Central memory CD8-positive, alpha-beta T cell (primary cell): Measurements from ENCODE around the gene STK24.

Experiments used
- ATAC-seq: fragments of 150-1000 bp; cut with Tn5 transposase; replicated peaks from 2 replicates; pipeline ENCODE4 v1.10.0; 2022; ENCODE audit warnings: mild to moderate bottlenecking, moderate FRiP score, moderate number of reproducible peaks; ENCODE audit not compliant: poor library complexity, severe bottlenecking; ENCODE audit errors: extremely low read depth
- DNase-seq, 2 donors: peaks; one replicate each; pipeline ENCODE4 v3.0.0; 2021; ENCODE audit warnings: low spot score in 2 of 2
- H3K27ac Mint-ChIP-seq: one replicate; pipeline ENCODE4 v1.8.0; 2022; ENCODE audit warnings: low read depth, mild to moderate bottlenecking, moderate library complexity, mixed read lengths
- H3K27me3 Mint-ChIP-seq: one replicate; pipeline ENCODE4 v1.8.0; 2022; ENCODE audit warnings: mixed read lengths
- H3K36me3 Mint-ChIP-seq: one replicate; pipeline ENCODE4 v1.8.0; 2022; ENCODE audit warnings: mild to moderate bottlenecking, moderate library complexity, mixed read lengths; ENCODE audit not compliant: insufficient read depth
- H3K4me1 Mint-ChIP-seq: one replicate; pipeline ENCODE4 v1.8.0; 2022; ENCODE audit warnings: mixed read lengths
- H3K4me3 Mint-ChIP-seq: one replicate; pipeline ENCODE4 v1.8.0; 2022; ENCODE audit warnings: mild to moderate bottlenecking, moderate library complexity, mixed read lengths
- H3K9me3 Mint-ChIP-seq: one replicate; pipeline ENCODE4 v1.8.0; 2022; ENCODE audit warnings: mixed read lengths

The STK24 gene

GRCh38 chr13:98563071-98563470 is 13.8 kb downstream of the STK24 start:
- H3K4me1 Mint-ChIP-seq = peaks cover 76% of the 10 kb centered on the region
- peaks cover 13% of the 10 kb centered on the region for H3K36me3 Mint-ChIP-seq
- peak overlapping the region; percentile 85 for H3K4me3 Mint-ChIP-seq
- H3K9me3 Mint-ChIP-seq = no peaks in the 10 kb centered on the region
- H3K27me3 Mint-ChIP-seq = no peaks in the 10 kb centered on the region
- H3K27ac Mint-ChIP-seq = peak overlapping the region; percentile 95
- ATAC-seq = peak; percentile 81
- DNase-seq = no peak

- H3K9me3 Mint-ChIP-seq = no peaks in the 10 kb centered on the region
- peaks cover 83% of the 10 kb centered on the region for H3K4me1 Mint-ChIP-seq
- DNase-seq (no peak), ATAC-seq (no peak)
- H3K4me3 Mint-ChIP-seq = no peak overlapping the region
- peaks cover 18% of the 10 kb centered on the region for H3K36me3 Mint-ChIP-seq
- no peaks in the 10 kb centered on the region for H3K27me3 Mint-ChIP-seq
- H3K27ac Mint-ChIP-seq = no peak overlapping the region
Observed at GRCh38 chr13:98559169-98559568, 17.7 kb downstream of the STK24 start.

GRCh38 chr13:98557937-98558792 is 18.7 kb downstream of the STK24 start:
- H3K9me3 Mint-ChIP-seq = no peaks in the 10 kb centered on the region
- DNase-seq (no peak), ATAC-seq (no peak)
- peaks cover 84% of the 10 kb centered on the region for H3K4me1 Mint-ChIP-seq
- H3K36me3 Mint-ChIP-seq = peaks cover 16% of the 10 kb centered on the region
- H3K27ac Mint-ChIP-seq = peak overlapping the region; percentile 54
- no peaks in the 10 kb centered on the region for H3K27me3 Mint-ChIP-seq
- H3K4me3 Mint-ChIP-seq = peak overlapping the region; percentile 51

- peaks cover 84% of the 10 kb centered on the region for H3K4me1 Mint-ChIP-seq
- H3K4me3 Mint-ChIP-seq = peak overlapping the region; percentile 51
- H3K36me3 Mint-ChIP-seq = peaks cover 18% of the 10 kb centered on the region
- H3K27ac Mint-ChIP-seq = peak overlapping the region; percentile 54
- no peaks in the 10 kb centered on the region for H3K9me3 Mint-ChIP-seq
- H3K27me3 Mint-ChIP-seq = no peaks in the 10 kb centered on the region
- no peak for ATAC-seq
- no peak for DNase-seq
Observed at GRCh38 chr13:98556968-98557631, 19.8 kb downstream of the STK24 start.

DNA sequence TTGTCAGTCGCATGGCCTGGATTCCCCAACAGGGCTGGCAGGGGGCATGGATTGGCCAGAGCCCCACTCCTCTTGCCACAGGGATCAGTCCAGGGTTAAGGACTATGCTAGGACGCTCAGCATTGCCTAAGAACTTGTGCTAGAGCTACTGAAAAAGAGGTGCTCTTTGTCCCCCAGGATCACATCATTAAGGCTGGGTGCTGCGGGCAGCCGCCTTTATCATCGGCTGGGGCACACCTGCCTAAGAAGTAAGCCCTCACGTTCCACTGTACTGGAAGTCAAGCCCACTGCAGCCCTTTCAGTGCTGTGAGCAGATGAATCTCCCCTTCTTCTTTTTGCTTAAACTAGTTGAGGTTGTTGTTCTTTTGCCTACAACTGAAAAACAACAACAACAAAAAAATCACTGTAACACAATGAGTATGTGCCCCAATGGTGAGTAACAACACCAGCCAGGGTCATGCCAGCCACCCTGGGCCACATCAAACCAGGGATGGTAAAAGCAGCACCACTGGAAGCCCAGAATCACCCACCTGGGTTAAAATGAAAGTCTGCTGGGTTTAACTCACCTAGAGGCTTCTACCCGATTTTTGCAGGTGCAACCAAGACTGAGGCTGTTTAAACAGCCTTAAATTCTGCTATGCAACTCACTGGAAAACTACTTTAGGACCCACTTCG is 20.6 kb downstream of the STK24 start:
- Mint-ChIP-seq H3K27me3 (no peaks in the 10 kb centered on the region), H3K4me1 (peaks cover 86% of the 10 kb centered on the region), H3K36me3 (peaks cover 23% of the 10 kb centered on the region), H3K27ac (peak overlapping the region; percentile 58), H3K9me3 (no peaks in the 10 kb centered on the region), H3K4me3 (no peak overlapping the region)
- DNase-seq (no peak), ATAC-seq (no peak)

- Mint-ChIP-seq H3K27me3 (no peaks in the 10 kb centered on the region), H3K9me3 (no peaks in the 10 kb centered on the region), H3K4me3 (no peak overlapping the region), H3K27ac (peak overlapping the region; percentile 47), H3K36me3 (peaks cover 27% of the 10 kb centered on the region), H3K4me1 (peaks cover 80% of the 10 kb centered on the region)
- DNase-seq (no peak), ATAC-seq (no peak)
Observed at GRCh38 chr13:98549728-98550317, 27.1 kb downstream of the STK24 start.

DNA sequence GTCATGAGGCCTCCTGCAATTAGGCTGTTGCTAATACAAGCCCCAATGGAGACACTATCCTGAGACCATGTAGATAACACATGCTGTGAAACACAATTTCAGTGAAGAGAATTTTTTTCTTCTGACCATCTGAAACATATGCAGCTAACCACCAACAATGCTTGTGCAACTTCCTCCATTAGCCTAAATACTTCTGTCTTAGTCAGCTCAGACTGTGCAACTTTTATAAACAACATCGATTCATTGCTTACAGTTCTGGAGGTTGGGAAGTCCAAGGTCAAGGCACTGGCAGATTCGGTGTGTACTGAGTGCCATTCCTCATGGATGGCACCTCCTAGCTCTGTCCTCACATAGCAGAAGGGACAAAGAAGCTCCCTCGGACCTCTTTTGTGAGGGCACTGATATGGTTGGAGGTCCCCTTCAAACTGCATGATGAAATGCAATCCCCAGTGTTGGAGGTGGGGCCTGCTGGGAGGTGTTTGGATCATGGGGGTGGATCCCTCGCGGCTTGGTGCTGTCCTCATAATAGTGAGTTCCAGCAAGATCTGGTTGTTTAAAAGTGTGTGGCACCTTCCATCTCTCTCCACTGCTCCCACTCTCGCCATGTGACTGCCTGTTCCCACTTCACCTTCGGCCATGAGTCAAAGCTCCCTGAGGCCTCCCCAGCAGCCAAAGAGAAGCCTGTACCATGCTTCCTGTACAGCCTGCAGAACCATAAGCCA is 27.7 kb downstream of the STK24 start:
- DNase-seq (no peak), ATAC-seq (no peak)
- Mint-ChIP-seq H3K4me3 (no peak overlapping the region), H3K27ac (peak overlapping the region; percentile 47), H3K9me3 (no peaks in the 10 kb centered on the region), H3K4me1 (peaks cover 82% of the 10 kb centered on the region), H3K27me3 (no peaks in the 10 kb centered on the region), H3K36me3 (peaks cover 27% of the 10 kb centered on the region)

DNA sequence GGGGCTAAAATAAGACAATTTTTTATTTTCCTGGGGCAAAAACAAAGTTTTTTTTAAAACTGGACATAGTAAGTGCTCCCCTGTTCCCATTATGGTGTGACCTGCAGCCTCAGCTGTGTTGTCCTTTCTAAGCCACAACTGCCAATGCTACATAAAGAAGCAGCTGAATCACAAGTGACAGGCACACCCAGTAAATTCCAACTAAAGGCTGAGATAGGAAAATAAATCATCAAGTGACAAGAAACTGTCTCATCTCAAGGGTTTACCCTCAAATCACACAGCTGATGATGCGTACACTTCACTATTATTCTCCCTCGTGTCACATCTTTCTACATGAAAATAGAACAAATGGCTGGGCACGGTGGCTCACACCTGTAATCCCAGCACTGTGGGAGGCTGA is 28.7 kb downstream of the STK24 start:
- Mint-ChIP-seq H3K4me3 (no peak overlapping the region), H3K4me1 (peaks cover 82% of the 10 kb centered on the region), H3K27me3 (no peaks in the 10 kb centered on the region), H3K36me3 (peaks cover 27% of the 10 kb centered on the region), H3K27ac (no peak overlapping the region), H3K9me3 (no peaks in the 10 kb centered on the region)
- ATAC-seq (no peak), DNase-seq (no peak)

GRCh38 chr13:98547455-98547854 is 29.5 kb downstream of the STK24 start:
- DNase-seq = no peak
- H3K36me3 Mint-ChIP-seq = peaks cover 27% of the 10 kb centered on the region
- peaks cover 83% of the 10 kb centered on the region for H3K4me1 Mint-ChIP-seq
- no peak overlapping the region for H3K4me3 Mint-ChIP-seq
- H3K9me3 Mint-ChIP-seq = no peaks in the 10 kb centered on the region
- no peaks in the 10 kb centered on the region for H3K27me3 Mint-ChIP-seq
- H3K27ac Mint-ChIP-seq = no peak overlapping the region
- no peak for ATAC-seq

- H3K4me3 Mint-ChIP-seq = peak overlapping the region; percentile 42
- no peak for ATAC-seq
Observed at GRCh38 chr13:98546402-98546801, 30.5 kb downstream of the STK24 start.

GRCh38 chr13:98544104-98544710 is 32.7 kb downstream of the STK24 start:
- H3K4me1 Mint-ChIP-seq = peaks cover 82% of the 10 kb centered on the region
- ATAC-seq = no peak
- H3K4me3 Mint-ChIP-seq = peak overlapping the region; percentile 60
- no peak for DNase-seq
- H3K9me3 Mint-ChIP-seq = no peaks in the 10 kb centered on the region
- no peaks in the 10 kb centered on the region for H3K27me3 Mint-ChIP-seq
- H3K27ac Mint-ChIP-seq = peak overlapping the region; percentile 9
- H3K36me3 Mint-ChIP-seq = peaks cover 23% of the 10 kb centered on the region

More at GRCh38 chr13:98546402-98546801, 30.5 kb downstream of the STK24 start:
- Mint-ChIP-seq H3K27ac (no peak overlapping the region), H3K27me3 (no peaks in the 10 kb centered on the region), H3K9me3 (no peaks in the 10 kb centered on the region), H3K36me3 (peaks cover 25% of the 10 kb centered on the region), H3K4me1 (peaks cover 83% of the 10 kb centered on the region)
- DNase-seq = no peak
